HUES48 (cell line): ENCODE measurements around the gene PTGIS.

ENCODE experiments used
- H3K27ac ChIP-seq: one replicate; pipeline ENCODE4 v1.7.0; 2013; ENCODE audit warnings: low read depth, low read length, inconsistent platforms
- H3K27me3 ChIP-seq: 2 replicates; pipeline ENCODE4 v1.6.1; 2013; ENCODE audit warnings: mild to moderate bottlenecking, low read length; ENCODE audit not compliant: control insufficient read depth, insufficient read depth
- H3K36me3 ChIP-seq: 2 replicates; pipeline ENCODE4 v1.6.1; 2013; ENCODE audit warnings: low read length; ENCODE audit not compliant: control insufficient read depth, insufficient read depth
- H3K4me1 ChIP-seq: 2 replicates; pipeline ENCODE4 v1.6.1; 2013; ENCODE audit warnings: mild to moderate bottlenecking, low read length; ENCODE audit not compliant: control insufficient read depth, insufficient read depth
- H3K4me3 ChIP-seq: 2 replicates; pipeline ENCODE4 v1.5.1; 2013; ENCODE audit warnings: mild to moderate bottlenecking, low read depth, low read length
- H3K9ac ChIP-seq: 2 replicates; pipeline ENCODE4 v1.6.1; 2013; ENCODE audit warnings: mild to moderate bottlenecking, low read depth, low read length, moderate library complexity
- H3K9me3 ChIP-seq: 2 replicates; pipeline ENCODE4 v1.6.1; 2013; ENCODE audit warnings: low read length; ENCODE audit not compliant: control insufficient read depth, insufficient read depth

PTGIS gene

DNA sequence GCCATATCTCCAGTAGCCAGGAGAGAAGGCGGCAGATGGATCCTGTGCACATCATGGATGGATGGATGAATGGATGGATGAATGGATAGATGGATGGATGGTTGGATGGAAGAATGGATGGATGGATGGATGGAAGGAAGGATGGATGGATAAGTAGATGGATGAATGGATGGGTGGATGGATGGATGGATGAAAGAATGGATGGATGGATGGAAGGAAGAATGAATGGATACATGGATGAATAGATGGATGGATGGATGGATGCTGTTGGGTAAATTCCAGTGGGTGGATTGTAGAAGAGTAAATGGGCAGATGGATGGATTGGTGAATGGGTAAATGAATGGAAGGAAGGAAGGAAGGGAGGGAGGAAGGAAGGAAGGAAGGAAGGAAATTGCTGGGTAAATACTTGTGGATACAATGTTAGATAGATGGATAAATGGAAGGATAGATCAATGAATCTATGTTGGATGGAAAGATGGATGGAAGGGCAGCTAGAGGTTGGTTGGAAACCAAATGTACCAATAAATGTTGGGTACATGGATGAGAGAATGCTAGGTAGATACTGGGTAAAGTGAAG is 19.5 kb downstream of the PTGIS start:
- H3K36me3 ChIP-seq = peaks cover 20% of the 10 kb centered on the region
- H3K4me3 ChIP-seq = no peak overlapping the region
- H3K9me3 ChIP-seq = no peaks in the 10 kb centered on the region
- no peak overlapping the region for H3K27ac ChIP-seq
- H3K9ac ChIP-seq = no peak overlapping the region
- no peaks in the 10 kb centered on the region for H3K4me1 ChIP-seq
- no peaks in the 10 kb centered on the region for H3K27me3 ChIP-seq

GRCh38 chr20:49545572-49545971 is 22.4 kb downstream of the PTGIS start:
- Histone ChIP-seq H3K4me1 (no peaks in the 10 kb centered on the region), H3K27me3 (no peaks in the 10 kb centered on the region), H3K4me3 (no peak overlapping the region), H3K36me3 (peaks cover 26% of the 10 kb centered on the region), H3K27ac (no peak overlapping the region), H3K9ac (no peak overlapping the region), H3K9me3 (no peaks in the 10 kb centered on the region)

GRCh38 chr20:49544535-49544934 is 23.4 kb downstream of the PTGIS start:
- no peak overlapping the region for H3K4me3 ChIP-seq
- H3K27ac ChIP-seq = no peak overlapping the region
- no peak overlapping the region for H3K9ac ChIP-seq
- no peaks in the 10 kb centered on the region for H3K4me1 ChIP-seq
- H3K9me3 ChIP-seq = no peaks in the 10 kb centered on the region
- H3K27me3 ChIP-seq = no peaks in the 10 kb centered on the region
- H3K36me3 ChIP-seq = peaks cover 30% of the 10 kb centered on the region

- no peak overlapping the region for H3K27ac ChIP-seq
- H3K9me3 ChIP-seq = no peaks in the 10 kb centered on the region
- H3K36me3 ChIP-seq = peaks cover 35% of the 10 kb centered on the region
- no peak overlapping the region for H3K4me3 ChIP-seq
- no peak overlapping the region for H3K9ac ChIP-seq
- no peaks in the 10 kb centered on the region for H3K27me3 ChIP-seq
- no peaks in the 10 kb centered on the region for H3K4me1 ChIP-seq
These were observed 24.0 kb downstream of the PTGIS start for GRCh38 chr20:49543858-49544437.

DNA sequence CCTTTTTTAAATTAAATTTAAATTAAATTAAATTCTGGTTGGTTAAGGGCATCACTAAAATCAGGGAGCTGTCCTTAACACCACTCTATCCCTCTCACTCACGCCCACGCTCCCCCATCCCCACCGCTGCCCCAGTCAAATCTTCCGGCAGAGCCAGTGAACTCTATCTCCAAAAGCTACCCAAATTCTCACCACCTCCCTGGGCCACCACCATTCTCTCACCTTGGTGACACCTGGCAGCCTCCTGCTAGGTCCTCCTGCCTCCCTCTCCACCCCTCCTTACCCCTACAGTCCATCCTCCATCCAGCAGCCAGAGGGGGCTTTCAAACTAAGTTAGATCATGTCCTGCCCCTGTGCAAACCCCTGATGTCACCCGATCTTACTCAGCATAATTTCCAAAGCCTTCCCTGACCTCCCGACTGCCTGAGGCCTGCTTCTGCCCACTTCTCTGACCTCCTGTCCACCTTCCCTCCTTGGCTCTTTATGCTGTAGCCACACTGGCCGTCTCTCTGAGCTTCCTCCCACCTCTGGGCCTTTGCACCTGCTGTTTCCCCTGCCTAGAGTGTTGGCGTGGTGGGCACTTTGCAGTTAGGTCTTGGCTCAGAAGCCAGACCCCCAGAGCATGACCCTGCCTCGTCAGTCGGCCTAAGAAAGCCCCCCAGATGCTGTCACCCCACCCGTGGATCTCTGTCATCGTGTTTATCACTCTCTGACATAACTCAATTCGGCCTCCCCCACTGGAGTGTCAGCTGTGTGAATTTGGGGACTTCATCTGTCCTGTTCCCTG is 24.7 kb downstream of the PTGIS start:
- no peak overlapping the region for H3K4me3 ChIP-seq
- peaks cover 35% of the 10 kb centered on the region for H3K36me3 ChIP-seq
- H3K27ac ChIP-seq = no peak overlapping the region
- no peak overlapping the region for H3K9ac ChIP-seq
- H3K4me1 ChIP-seq = no peaks in the 10 kb centered on the region
- H3K9me3 ChIP-seq = no peaks in the 10 kb centered on the region
- H3K27me3 ChIP-seq = no peaks in the 10 kb centered on the region

- Histone ChIP-seq H3K4me3 (no peak overlapping the region), H3K36me3 (peaks cover 35% of the 10 kb centered on the region), H3K27me3 (no peaks in the 10 kb centered on the region), H3K27ac (no peak overlapping the region), H3K9me3 (no peaks in the 10 kb centered on the region), H3K4me1 (no peaks in the 10 kb centered on the region), H3K9ac (no peak overlapping the region)
These were observed 25.4 kb downstream of the PTGIS start for GRCh38 chr20:49542514-49542991.

DNA sequence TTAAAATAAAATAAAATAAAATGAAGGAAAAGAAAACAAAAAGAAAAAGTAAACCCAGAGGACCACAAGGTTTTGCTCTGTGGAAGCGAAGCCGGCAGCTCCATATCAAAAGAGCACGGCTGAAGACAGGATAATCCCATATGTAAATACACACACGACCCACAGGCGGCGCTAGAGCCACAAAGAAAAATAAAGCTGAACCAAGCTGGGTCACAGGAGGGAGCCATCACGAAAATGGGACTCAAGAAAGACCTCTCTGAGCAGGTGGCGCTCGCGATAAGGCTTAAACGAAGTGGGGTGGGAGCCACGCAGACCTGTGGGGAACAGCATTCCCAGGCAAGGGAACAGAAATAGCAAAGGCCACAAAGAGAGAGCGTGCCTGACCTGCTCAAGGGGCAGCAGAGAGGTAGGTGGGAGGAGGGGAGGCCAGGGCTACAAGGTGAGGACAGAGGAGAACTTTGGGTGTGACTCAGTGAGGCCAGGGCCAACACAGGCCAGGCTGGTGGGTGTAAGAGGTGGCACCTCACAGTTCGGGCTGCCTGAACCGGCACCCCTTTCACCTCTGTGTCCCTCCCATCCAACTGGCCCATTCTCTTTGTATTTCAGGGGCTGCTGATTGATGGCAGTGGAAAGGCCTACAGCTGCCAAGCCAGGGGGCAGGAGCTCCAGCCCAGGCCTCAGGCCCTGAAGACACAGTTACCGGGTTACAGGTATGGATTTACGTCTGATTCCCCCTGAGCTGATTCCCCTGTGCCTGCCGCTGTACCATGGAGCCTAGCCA is 26.0 kb downstream of the PTGIS start:
- Histone ChIP-seq H3K9me3 (no peaks in the 10 kb centered on the region), H3K36me3 (peaks cover 33% of the 10 kb centered on the region), H3K4me3 (no peak overlapping the region), H3K27ac (no peak overlapping the region), H3K9ac (no peak overlapping the region), H3K27me3 (no peaks in the 10 kb centered on the region), H3K4me1 (no peaks in the 10 kb centered on the region)

- peaks cover 36% of the 10 kb centered on the region for H3K36me3 ChIP-seq
- H3K9me3 ChIP-seq = no peaks in the 10 kb centered on the region
- H3K9ac ChIP-seq = no peak overlapping the region
- H3K27me3 ChIP-seq = no peaks in the 10 kb centered on the region
- H3K4me1 ChIP-seq = no peaks in the 10 kb centered on the region
- H3K27ac ChIP-seq = no peak overlapping the region
- no peak overlapping the region for H3K4me3 ChIP-seq
These were observed 27.1 kb downstream of the PTGIS start for GRCh38 chr20:49540687-49541435.

DNA sequence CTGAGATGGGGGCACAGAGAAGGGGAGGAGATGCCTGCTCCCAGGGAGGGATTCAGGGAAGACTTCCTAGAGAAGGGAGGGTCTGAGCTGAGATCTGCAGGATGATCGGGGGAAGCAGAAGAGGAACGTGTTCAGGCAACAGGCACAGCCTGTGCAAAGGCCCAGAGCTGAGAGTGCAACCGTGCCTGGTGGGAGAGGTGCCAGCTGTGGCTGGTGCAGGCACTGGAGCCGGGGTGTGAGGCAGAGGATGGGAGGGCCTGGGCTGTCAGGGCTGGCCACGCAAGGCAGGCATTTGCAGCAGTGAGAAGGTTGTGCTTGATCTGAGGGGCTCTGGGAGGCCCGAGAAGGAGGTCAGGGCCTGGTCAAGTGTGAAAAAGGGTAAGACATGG is 27.7 kb downstream of the PTGIS start:
- no peaks in the 10 kb centered on the region for H3K27me3 ChIP-seq
- no peaks in the 10 kb centered on the region for H3K9me3 ChIP-seq
- no peak overlapping the region for H3K27ac ChIP-seq
- no peak overlapping the region for H3K9ac ChIP-seq
- no peak overlapping the region for H3K4me3 ChIP-seq
- no peaks in the 10 kb centered on the region for H3K4me1 ChIP-seq
- peaks cover 38% of the 10 kb centered on the region for H3K36me3 ChIP-seq

GRCh38 chr20:49539481-49540231 is 28.3 kb downstream of the PTGIS start:
- Histone ChIP-seq H3K9ac (no peak overlapping the region), H3K27ac (no peak overlapping the region), H3K4me1 (no peaks in the 10 kb centered on the region), H3K9me3 (no peaks in the 10 kb centered on the region), H3K27me3 (no peaks in the 10 kb centered on the region), H3K4me3 (no peak overlapping the region), H3K36me3 (peaks cover 37% of the 10 kb centered on the region)
